NCI-H345 treated with DMSO at 0.1 percent for 48 hours (cell line): ENCODE data around the gene RTL5.

Experiments used
- DNase-seq: peaks from one replicate; lab custom pipeline; 2025; ENCODE audit not compliant: unreplicated experiment; lab: John Stamatoyannopoulos, UW

The RTL5 gene

GRCh38 chrX:72110051-72110875 is 21.5 kb downstream of the RTL5 start:
- no peak for DNase-seq

- no peak for DNase-seq
These were observed 23.0 kb downstream of the RTL5 start for GRCh38 chrX:72108666-72109065.

- DNase-seq: no peak
These were observed 23.7 kb downstream of the RTL5 start for GRCh38 chrX:72107841-72108595.

- no peak for DNase-seq
These were observed 24.4 kb downstream of the RTL5 start for GRCh38 chrX:72107320-72107719.

- DNase-seq: no peak
These were observed 26.3 kb downstream of the RTL5 start for GRCh38 chrX:72105436-72105835.

- DNase-seq: no peak
These were observed 29.0 kb downstream of the RTL5 start for GRCh38 chrX:72102760-72103159.

GRCh38 chrX:72102126-72102525 is 29.6 kb downstream of the RTL5 start:
- DNase-seq: no peak

- DNase-seq: no peak
These were observed 30.1 kb downstream of the RTL5 start for GRCh38 chrX:72101597-72102037.

GRCh38 chrX:72100824-72101351 is 30.8 kb downstream of the RTL5 start:
- DNase-seq: no peak

GRCh38 chrX:72100051-72100755 is 31.5 kb downstream of the RTL5 start:
- no peak for DNase-seq

- no peak for DNase-seq
These were observed 34.6 kb downstream of the RTL5 start for GRCh38 chrX:72097098-72097497.

- no peak for DNase-seq
These were observed 36.3 kb downstream of the RTL5 start for GRCh38 chrX:72095370-72095769.

- no peak for DNase-seq
These were observed 36.8 kb downstream of the RTL5 start for GRCh38 chrX:72094894-72095293.

- DNase-seq: no peak
These were observed 42.5 kb downstream of the RTL5 start for GRCh38 chrX:72089254-72089653.

GRCh38 chrX:72088761-72089160 is 43.0 kb downstream of the RTL5 start:
- DNase-seq: no peak

GRCh38 chrX:72086995-72087394 is 44.7 kb downstream of the RTL5 start:
- no peak for DNase-seq

- DNase-seq: no peak
These were observed 47.6 kb downstream of the RTL5 start for GRCh38 chrX:72084114-72084513.

- DNase-seq: no peak
These were observed 48.4 kb downstream of the RTL5 start for GRCh38 chrX:72083291-72083690.

- no peak for DNase-seq
These were observed 50.0 kb downstream of the RTL5 start for GRCh38 chrX:72081605-72082320.

- DNase-seq: no peak
These were observed 50.9 kb downstream of the RTL5 start for GRCh38 chrX:72080800-72081199.

GRCh38 chrX:72080150-72080549 is 51.6 kb downstream of the RTL5 start:
- DNase-seq: no peak
